IMR-90 (cell line): ENCODE results near the gene LYZL6. TPM values are rescaled to one million over a fixed set of nuclear protein-coding genes. Genes with fewer than 3 reads are reported as not detected.

Source experiments
- ATAC-seq: fragments of 200-7000 bp; cut with Tn5 transposase; 2 replicates; pipeline ENCODE4 v1.9.1; 2020; ENCODE audit warnings: low read depth, mild to moderate bottlenecking, moderate library complexity
- BruUV-seq: library from RNA; stranded (reverse); fragments of 400-500 nt; replicated peaks from 2 replicates; lab custom pipeline; 2021; lab: Mats Ljungman, UMichigan
- CTCF ChIA-PET: fragments of 300-600 bp; formaldehyde crosslinking; extraction: SDS; loops from one replicate; lab custom pipeline; 2021; ENCODE audit warnings: antibody characterized with exemption; lab: Yijun Ruan, JAX
- POLR2A ChIA-PET: fragments of 300-600 bp; sonication (Branson Sonifier 250); formaldehyde crosslinking; loops from one replicate; lab custom pipeline; 2022; ENCODE audit warnings: antibody characterized with exemption; ENCODE audit not compliant: unreplicated experiment; lab: Charles Lee
- DNase-seq: peaks from one replicate; pipeline ENCODE4 v3.0.0; 2013
- H2AFZ ChIP-seq: replicated peaks from 2 replicates; pipeline ENCODE3; 2013; ENCODE audit warnings: low read length, mild to moderate bottlenecking; ENCODE audit not compliant: poor library complexity
- H2AK5ac ChIP-seq: 2 replicates; pipeline ENCODE4 v1.6.1; 2013; ENCODE audit warnings: low read depth, low read length, inconsistent platforms
- H2AK9ac ChIP-seq: replicated peaks from 2 replicates; pipeline ENCODE3; 2013; ENCODE audit warnings: mild to moderate bottlenecking, low read depth, low read length, moderate library complexity; ENCODE audit not compliant: poor library complexity
- H2BK120ac ChIP-seq: 2 replicates; pipeline ENCODE4 v1.6.1; 2013; ENCODE audit warnings: low read depth, low read length, inconsistent platforms
- H2BK15ac ChIP-seq: 3 replicates; pipeline ENCODE4 v1.6.1; 2013; ENCODE audit warnings: low read depth, low read length, inconsistent platforms
- H2BK20ac ChIP-seq: 2 replicates; pipeline ENCODE4 v1.6.1; 2013; ENCODE audit warnings: low read depth, mild to moderate bottlenecking, inconsistent platforms, low read length, moderate library complexity
- H2BK5ac ChIP-seq: 2 replicates; pipeline ENCODE4 v1.6.1; 2013; ENCODE audit warnings: mild to moderate bottlenecking, low read depth, low read length, inconsistent platforms; ENCODE audit not compliant: poor library complexity, severe bottlenecking
- H3K14ac ChIP-seq: replicated peaks from 2 replicates; pipeline ENCODE4 v1.6.1; 2013; ENCODE audit warnings: low read depth, low read length, inconsistent platforms
- H3K18ac ChIP-seq: 2 replicates; pipeline ENCODE4 v1.6.1; 2013; ENCODE audit warnings: low read depth, low read length, control low read depth
- H3K23ac ChIP-seq: 2 replicates; pipeline ENCODE4 v1.6.1; 2013; ENCODE audit warnings: low read depth, low read length, inconsistent platforms
- H3K27ac ChIP-seq: 2 replicates; pipeline ENCODE4 v1.5.1; 2013; ENCODE audit warnings: mild to moderate bottlenecking, control low read depth, low read length; ENCODE audit not compliant: insufficient read depth
- H3K27me3 ChIP-seq: 2 replicates; pipeline ENCODE4 v1.6.1; 2013; ENCODE audit warnings: low read length; ENCODE audit not compliant: control insufficient read depth, insufficient read depth
- H3K36me3 ChIP-seq: 2 replicates; pipeline ENCODE4 v1.6.1; 2013; ENCODE audit warnings: low read length, mixed read lengths; ENCODE audit not compliant: control insufficient read depth, insufficient read depth
- H3K4ac ChIP-seq: 2 replicates; pipeline ENCODE4 v1.6.1; 2013; ENCODE audit warnings: low read depth, low read length, inconsistent platforms
- H3K4me1 ChIP-seq: 2 replicates; pipeline ENCODE4 v1.6.1; 2013; ENCODE audit warnings: low read length, mixed read lengths; ENCODE audit not compliant: control insufficient read depth, insufficient read depth
- H3K4me2 ChIP-seq: 2 replicates; pipeline ENCODE4 v1.6.1; 2013; ENCODE audit warnings: low read depth, mild to moderate bottlenecking, control low read depth, low read length, moderate library complexity
- H3K4me3 ChIP-seq: 2 replicates; pipeline ENCODE4 v1.5.1; 2013; ENCODE audit warnings: low read depth, mild to moderate bottlenecking, control low read depth, low read length, moderate library complexity; ENCODE audit not compliant: insufficient read depth
- H3K56ac ChIP-seq: 2 replicates; pipeline ENCODE4 v1.6.1; 2013; ENCODE audit warnings: low read length, inconsistent platforms; ENCODE audit not compliant: insufficient read depth; ENCODE audit errors: extremely low read depth
- H3K79me1 ChIP-seq, 2 experiments: 2 replicates each; pipeline ENCODE4 v1.6.1; 2013; ENCODE audit warnings: low read length in 2 of 2, inconsistent platforms in 1 of 2, low read depth in 1 of 2
- H3K9ac ChIP-seq: 2 replicates; pipeline ENCODE4 v1.6.1; 2013; ENCODE audit warnings: low read depth, low read length, control low read depth
- H3K9me1 ChIP-seq: 2 replicates; pipeline ENCODE4 v1.6.1; 2013; ENCODE audit warnings: low read length, inconsistent platforms; ENCODE audit not compliant: insufficient read depth
- H3K9me3 ChIP-seq: 2 replicates; pipeline ENCODE4 v1.6.1; 2013; ENCODE audit warnings: low read length; ENCODE audit not compliant: control insufficient read depth, insufficient read depth
- H4K20me1 ChIP-seq: 2 replicates; pipeline ENCODE4 v1.6.1; 2013; ENCODE audit warnings: low read length, inconsistent platforms; ENCODE audit not compliant: insufficient read depth
- H4K5ac ChIP-seq: 2 replicates; pipeline ENCODE4 v1.6.1; 2013; ENCODE audit warnings: mild to moderate bottlenecking, low read depth, low read length, control low read depth
- H4K8ac ChIP-seq, 2 experiments: 2 replicates each; pipeline ENCODE4 v1.6.1; 2013; ENCODE audit warnings: low read depth in 2 of 2, low read length in 2 of 2, control low read depth in 1 of 2, inconsistent platforms in 1 of 2
- H4K91ac ChIP-seq: 2 replicates; pipeline ENCODE4 v1.6.1; 2013; ENCODE audit warnings: low read depth, low read length, inconsistent platforms; ENCODE audit not compliant: insufficient read depth
- BHLHE40 ChIP-seq: fragments of 150-350 bp; IDR thresholded peaks from 2 replicates; pipeline ENCODE4 v1.6.1; 2016; ENCODE audit warnings: mild to moderate bottlenecking, low read depth, low read length
- CHD1 ChIP-seq: IDR thresholded peaks from 2 replicates; pipeline ENCODE4 v1.6.1; 2012; ENCODE audit warnings: low read depth, low read length, improper control_type of control experiment
- FOS ChIP-seq: fragments of 150-350 bp; IDR thresholded peaks from 2 replicates; pipeline ENCODE4 v1.6.1; 2016; ENCODE audit warnings: low read depth, low read length
- MAZ ChIP-seq: IDR thresholded peaks from 2 replicates; pipeline ENCODE4 v1.6.1; 2012; ENCODE audit warnings: low read depth, mild to moderate bottlenecking, low read length, improper control_type of control experiment, moderate library complexity, borderline replicate concordance
- MXI1 ChIP-seq: IDR thresholded peaks from 2 replicates; pipeline ENCODE4 v1.6.1; 2012; ENCODE audit warnings: low read depth, mild to moderate bottlenecking, low read length, moderate library complexity, borderline replicate concordance
- RAD21 ChIP-seq: IDR thresholded peaks from 2 replicates; pipeline ENCODE4 v1.6.1; 2012; ENCODE audit warnings: low read length, improper control_type of control experiment
- RFX5 ChIP-seq: IDR thresholded peaks from 2 replicates; pipeline ENCODE4 v1.8.0; 2012; ENCODE audit warnings: low read depth, mild to moderate bottlenecking, low read length, moderate library complexity
- SMC3 ChIP-seq: fragments of 150-350 bp; IDR thresholded peaks from 2 replicates; pipeline ENCODE4 v1.6.1; 2016; ENCODE audit warnings: low read depth, mild to moderate bottlenecking, antibody characterized with exemption, low read length, moderate library complexity
- WGBS, 2 experiments: methylation state at CpG; one replicate each; pipeline versions ENCODE4 v1.1.5 to v1.1.7; 2013; ENCODE audit warnings: missing lambda C conversion rate in 2 of 2; ENCODE audit not compliant: insufficient read length in 1 of 2; ENCODE audit errors: extremely low coverage in 2 of 2; 5-methylcytosine and 5-hydroxymethylcytosine counted together
- dilution Hi-C: fragments of 300-500 bp; cut with HindIII; formaldehyde crosslinking; loops from one replicate; pipeline ENCODE4 v1.14.3; 2018; ENCODE audit warnings: low sequenced_read_pairs; ENCODE audit not compliant: unreplicated experiment
- in situ Hi-C: fragments of 300-500 bp; cut with MboI; formaldehyde crosslinking; loops from 3 replicates; pipeline ENCODE4 v1.14.3; 2019; ENCODE audit warnings: low sequenced_read_pairs, inconsistent platforms, mixed read lengths
- intact Hi-C: fragments of 100-400 bp; cut with micrococcal nuclease; formaldehyde crosslinking; loops from 2 replicates; pipeline ENCODE4 v1.10.0; 2022
- polyA plus RNA-seq, 3 experiments: library from polyadenylated mRNA; depleted of rRNA; stranded (reverse); fragments of >200 nt; gene quantifications; 2 replicates each; pipeline ENCODE4 v1.2.3, GENCODE V29; 2012; ENCODE audit warnings: low replicate concordance in 1 of 3
- total RNA-seq: library from RNA; depleted of rRNA; stranded (reverse); fragments of >200 nt; gene quantifications from 2 replicates; pipeline ENCODE4 v1.2.3, GENCODE V29; 2012
- TF ChIP-seq, protein P1 (sequence below): fragments of 150-350 bp; IDR thresholded peaks from 2 replicates; pipeline ENCODE4 v1.6.1; 2017; ENCODE audit warnings: mild to moderate bottlenecking, antibody characterized with exemption, low read length, low read depth
- TF ChIP-seq, protein P2 (sequence below): conservative IDR thresholded peaks from 2 replicates; pipeline ENCODE4 v1.5.1; 2012; ENCODE audit warnings: mild to moderate bottlenecking, low read depth, low read length, improper control_type of control experiment

The LYZL6 gene
- total and polyA plus RNA-seq, 2 of the 4 experiments (the other 2 are of a cell fraction) = not detected

DNA sequence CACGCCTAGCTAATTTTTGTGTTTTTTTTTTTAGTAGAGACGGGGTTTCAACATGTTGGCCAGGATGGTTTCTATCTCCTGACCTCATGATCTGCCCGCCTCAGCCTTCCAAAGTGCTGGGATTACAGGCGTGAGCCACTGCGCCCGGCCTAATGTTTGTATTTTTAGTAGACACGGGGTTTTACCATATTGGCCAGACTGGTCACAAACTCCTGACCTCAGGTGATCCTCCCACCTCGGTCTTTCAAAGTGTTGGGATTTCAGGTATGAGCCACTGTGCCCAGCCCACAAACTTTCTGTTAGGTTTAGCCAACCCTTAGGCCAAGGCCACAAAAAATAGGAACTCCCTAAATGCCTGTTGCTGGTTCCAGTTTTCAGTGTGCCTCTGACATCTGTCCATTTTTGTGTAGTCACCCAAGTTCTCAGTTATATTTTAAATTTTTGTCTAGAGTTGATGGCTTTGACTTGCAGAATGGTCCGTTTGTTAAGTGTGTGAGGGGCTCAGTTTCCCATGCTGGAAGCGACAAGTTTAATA is 25.1 kb upstream of the LYZL6 start:
- Histone ChIP-seq H3K4me3 (no peak overlapping the region), H4K20me1 (no peaks in the 10 kb centered on the region), H2AFZ (no peak overlapping the region), H4K5ac (no peak overlapping the region), H2BK20ac (no peak overlapping the region), H4K8ac (no peak overlapping the region), H4K91ac (no peak overlapping the region), H2AK5ac (no peak overlapping the region), H3K27me3 (peaks cover 5% of the 10 kb centered on the region), H3K4ac (no peak overlapping the region), H3K23ac (no peak overlapping the region), H3K14ac (no peak overlapping the region), H3K36me3 (no peaks in the 10 kb centered on the region), H3K4me2 (no peak overlapping the region), H3K4me1 (peaks cover 4% of the 10 kb centered on the region), H3K18ac (no peak overlapping the region), H2BK5ac (no peak overlapping the region), H2BK15ac (no peak overlapping the region), H2AK9ac (no peak overlapping the region), H3K79me1 (no peaks in the 10 kb centered on the region), H3K9ac (no peak overlapping the region), H3K27ac (no peak overlapping the region), H3K9me3 (no peaks in the 10 kb centered on the region), H2BK120ac (no peak overlapping the region), H3K9me1 (no peaks in the 10 kb centered on the region; the same call in 1 of the 2 replicates), H3K56ac (no peak overlapping the region)
- intact Hi-C loops (loop anchor here (1.0 to 2.0 kb wide), 4 partner anchors 41 to 514 kb away; no protein-coding TSS in a partner anchor), in situ Hi-C loops (no loop called here), dilution Hi-C loops (no loop called here)
- no peak for DNase-seq
- no peak for ATAC-seq
- ChIA-PET CTCF (interaction anchor here (1.4 kb wide), 1 partner anchor 104 kb away, joined by 6 read pairs; no protein-coding TSS in a partner anchor), POLR2A (no interaction called here)
- WGBS, 2 experiments = 60% methylated on average over 1 of the region's 10 CpGs; no CpG with 5 or more reads in 1 of the 2 experiments
- TF ChIP-seq RFX5 = no peak
- no peak for TF ChIP-seq RAD21
- TF ChIP-seq BHLHE40 = no peak
- TF ChIP-seq, protein P1, sequence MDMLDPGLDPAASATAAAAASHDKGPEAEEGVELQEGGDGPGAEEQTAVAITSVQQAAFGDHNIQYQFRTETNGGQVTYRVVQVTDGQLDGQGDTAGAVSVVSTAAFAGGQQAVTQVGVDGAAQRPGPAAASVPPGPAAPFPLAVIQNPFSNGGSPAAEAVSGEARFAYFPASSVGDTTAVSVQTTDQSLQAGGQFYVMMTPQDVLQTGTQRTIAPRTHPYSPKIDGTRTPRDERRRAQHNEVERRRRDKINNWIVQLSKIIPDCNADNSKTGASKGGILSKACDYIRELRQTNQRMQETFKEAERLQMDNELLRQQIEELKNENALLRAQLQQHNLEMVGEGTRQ = no peak
- no peak for TF ChIP-seq MAZ
- TF ChIP-seq, protein P2, sequence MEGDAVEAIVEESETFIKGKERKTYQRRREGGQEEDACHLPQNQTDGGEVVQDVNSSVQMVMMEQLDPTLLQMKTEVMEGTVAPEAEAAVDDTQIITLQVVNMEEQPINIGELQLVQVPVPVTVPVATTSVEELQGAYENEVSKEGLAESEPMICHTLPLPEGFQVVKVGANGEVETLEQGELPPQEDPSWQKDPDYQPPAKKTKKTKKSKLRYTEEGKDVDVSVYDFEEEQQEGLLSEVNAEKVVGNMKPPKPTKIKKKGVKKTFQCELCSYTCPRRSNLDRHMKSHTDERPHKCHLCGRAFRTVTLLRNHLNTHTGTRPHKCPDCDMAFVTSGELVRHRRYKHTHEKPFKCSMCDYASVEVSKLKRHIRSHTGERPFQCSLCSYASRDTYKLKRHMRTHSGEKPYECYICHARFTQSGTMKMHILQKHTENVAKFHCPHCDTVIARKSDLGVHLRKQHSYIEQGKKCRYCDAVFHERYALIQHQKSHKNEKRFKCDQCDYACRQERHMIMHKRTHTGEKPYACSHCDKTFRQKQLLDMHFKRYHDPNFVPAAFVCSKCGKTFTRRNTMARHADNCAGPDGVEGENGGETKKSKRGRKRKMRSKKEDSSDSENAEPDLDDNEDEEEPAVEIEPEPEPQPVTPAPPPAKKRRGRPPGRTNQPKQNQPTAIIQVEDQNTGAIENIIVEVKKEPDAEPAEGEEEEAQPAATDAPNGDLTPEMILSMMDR = no peak
- no peak for TF ChIP-seq SMC3
- no peak for TF ChIP-seq FOS
- TF ChIP-seq MXI1 = no peak
- TF ChIP-seq CHD1 = no peak
- BruUV-seq = no TSS peak
